ENCODE data around the gene RABGAP1.

The RABGAP1 gene

DNA sequence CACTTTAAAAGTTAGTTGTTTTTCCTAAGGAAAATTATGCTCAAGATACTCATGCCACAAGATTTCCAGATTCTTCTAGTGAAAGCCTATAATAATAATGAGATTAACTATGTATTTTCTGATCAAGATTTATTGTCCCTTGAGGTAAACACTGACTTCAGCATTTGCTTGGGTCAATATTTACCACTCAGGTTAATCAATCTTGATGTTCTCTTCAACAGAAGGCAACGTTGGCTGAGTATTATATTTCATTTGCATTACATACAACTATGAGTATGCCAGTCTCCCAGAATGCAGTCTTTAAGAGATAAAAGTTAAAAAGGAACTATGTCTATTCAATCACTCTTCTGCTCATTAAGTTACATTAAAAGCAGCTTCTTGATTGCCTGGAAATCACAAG lies 208.2 kb downstream of the RABGAP1 start:
- no peaks in the 10 kb centered on the region for H3K27me3 ChIP-seq (ENCODE audit: insufficient read depth, poor library complexity, severe bottlenecking)
- H3K4me3 ChIP-seq (replicated peaks; ENCODE audit: insufficient read depth, low read length) = no peak overlapping the region
- no peak for DNase-seq (ENCODE audit: low read depth in 1 of 2, low spot score in 1 of 2)
- TF ChIP-seq, protein P1, sequence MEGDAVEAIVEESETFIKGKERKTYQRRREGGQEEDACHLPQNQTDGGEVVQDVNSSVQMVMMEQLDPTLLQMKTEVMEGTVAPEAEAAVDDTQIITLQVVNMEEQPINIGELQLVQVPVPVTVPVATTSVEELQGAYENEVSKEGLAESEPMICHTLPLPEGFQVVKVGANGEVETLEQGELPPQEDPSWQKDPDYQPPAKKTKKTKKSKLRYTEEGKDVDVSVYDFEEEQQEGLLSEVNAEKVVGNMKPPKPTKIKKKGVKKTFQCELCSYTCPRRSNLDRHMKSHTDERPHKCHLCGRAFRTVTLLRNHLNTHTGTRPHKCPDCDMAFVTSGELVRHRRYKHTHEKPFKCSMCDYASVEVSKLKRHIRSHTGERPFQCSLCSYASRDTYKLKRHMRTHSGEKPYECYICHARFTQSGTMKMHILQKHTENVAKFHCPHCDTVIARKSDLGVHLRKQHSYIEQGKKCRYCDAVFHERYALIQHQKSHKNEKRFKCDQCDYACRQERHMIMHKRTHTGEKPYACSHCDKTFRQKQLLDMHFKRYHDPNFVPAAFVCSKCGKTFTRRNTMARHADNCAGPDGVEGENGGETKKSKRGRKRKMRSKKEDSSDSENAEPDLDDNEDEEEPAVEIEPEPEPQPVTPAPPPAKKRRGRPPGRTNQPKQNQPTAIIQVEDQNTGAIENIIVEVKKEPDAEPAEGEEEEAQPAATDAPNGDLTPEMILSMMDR (IDR thresholded peaks at IDR 0.05; ENCODE audit: insufficient read depth, low read length) = no peak
- TF ChIP-seq POLR2AphosphoS5 (IDR thresholded peaks at IDR 0.05; ENCODE audit: low read depth) = no peak
- no peak for TF ChIP-seq SPI1 (IDR thresholded peaks at IDR 0.05; ENCODE audit: borderline replicate concordance, low read depth)
- TF ChIP-seq, protein P2, sequence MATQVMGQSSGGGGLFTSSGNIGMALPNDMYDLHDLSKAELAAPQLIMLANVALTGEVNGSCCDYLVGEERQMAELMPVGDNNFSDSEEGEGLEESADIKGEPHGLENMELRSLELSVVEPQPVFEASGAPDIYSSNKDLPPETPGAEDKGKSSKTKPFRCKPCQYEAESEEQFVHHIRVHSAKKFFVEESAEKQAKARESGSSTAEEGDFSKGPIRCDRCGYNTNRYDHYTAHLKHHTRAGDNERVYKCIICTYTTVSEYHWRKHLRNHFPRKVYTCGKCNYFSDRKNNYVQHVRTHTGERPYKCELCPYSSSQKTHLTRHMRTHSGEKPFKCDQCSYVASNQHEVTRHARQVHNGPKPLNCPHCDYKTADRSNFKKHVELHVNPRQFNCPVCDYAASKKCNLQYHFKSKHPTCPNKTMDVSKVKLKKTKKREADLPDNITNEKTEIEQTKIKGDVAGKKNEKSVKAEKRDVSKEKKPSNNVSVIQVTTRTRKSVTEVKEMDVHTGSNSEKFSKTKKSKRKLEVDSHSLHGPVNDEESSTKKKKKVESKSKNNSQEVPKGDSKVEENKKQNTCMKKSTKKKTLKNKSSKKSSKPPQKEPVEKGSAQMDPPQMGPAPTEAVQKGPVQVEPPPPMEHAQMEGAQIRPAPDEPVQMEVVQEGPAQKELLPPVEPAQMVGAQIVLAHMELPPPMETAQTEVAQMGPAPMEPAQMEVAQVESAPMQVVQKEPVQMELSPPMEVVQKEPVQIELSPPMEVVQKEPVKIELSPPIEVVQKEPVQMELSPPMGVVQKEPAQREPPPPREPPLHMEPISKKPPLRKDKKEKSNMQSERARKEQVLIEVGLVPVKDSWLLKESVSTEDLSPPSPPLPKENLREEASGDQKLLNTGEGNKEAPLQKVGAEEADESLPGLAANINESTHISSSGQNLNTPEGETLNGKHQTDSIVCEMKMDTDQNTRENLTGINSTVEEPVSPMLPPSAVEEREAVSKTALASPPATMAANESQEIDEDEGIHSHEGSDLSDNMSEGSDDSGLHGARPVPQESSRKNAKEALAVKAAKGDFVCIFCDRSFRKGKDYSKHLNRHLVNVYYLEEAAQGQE (IDR thresholded peaks at IDR 0.05; ENCODE audit: insufficient replicate concordance, low read depth) = no peak
- no peak overlapping the region for H3K27ac ChIP-seq (replicated peaks)

DNA sequence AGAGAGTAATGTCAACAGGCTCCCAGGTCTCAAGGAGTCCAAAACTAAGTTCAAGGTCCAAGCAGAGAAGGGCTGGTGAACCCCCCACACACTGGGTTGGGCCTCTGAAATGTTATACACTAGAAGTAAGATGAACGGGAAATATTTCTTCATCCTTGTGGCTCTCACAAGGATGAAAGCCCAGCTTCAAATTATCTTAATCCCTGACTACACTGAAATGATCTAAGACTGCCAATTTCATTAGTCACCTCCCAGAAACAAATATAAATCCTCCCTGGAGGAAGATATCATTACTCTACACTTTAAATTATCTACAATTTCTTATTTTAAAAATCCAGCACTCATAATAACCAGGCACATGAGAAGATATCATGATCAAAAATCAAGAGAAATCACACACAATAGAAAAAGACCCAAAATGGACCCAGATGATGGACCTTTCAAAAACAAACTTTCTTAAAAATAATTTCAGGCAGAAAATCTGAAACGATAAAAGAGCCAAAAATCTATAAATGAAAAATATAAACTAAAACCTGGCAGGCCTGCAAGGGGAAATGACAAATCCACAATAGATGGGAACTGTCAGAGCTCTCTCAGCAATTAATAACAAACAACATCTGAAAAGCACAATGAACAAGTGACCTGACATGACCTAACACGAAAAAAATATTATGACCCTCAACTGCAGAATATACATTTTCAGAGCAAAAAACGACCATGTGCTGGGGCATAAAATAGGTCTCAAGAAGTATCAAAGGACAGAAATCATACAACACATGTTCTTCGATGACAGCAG lies 210.1 kb downstream of the RABGAP1 start:
- DNase-seq (ENCODE audit: low read depth in 1 of 2, low spot score in 1 of 2) = no peak
- Histone ChIP-seq H3K4me3 (replicated peaks; ENCODE audit: insufficient read depth, low read length) (no peak overlapping the region), H3K27ac (replicated peaks) (no peak overlapping the region), H3K27me3 (ENCODE audit: insufficient read depth, poor library complexity, severe bottlenecking) (no peaks in the 10 kb centered on the region)
- no peak for TF ChIP-seq SPI1 (IDR thresholded peaks at IDR 0.05; ENCODE audit: borderline replicate concordance, low read depth)
- TF ChIP-seq, protein P2 (IDR thresholded peaks at IDR 0.05; ENCODE audit: insufficient replicate concordance, low read depth) = no peak
- TF ChIP-seq POLR2AphosphoS5 (IDR thresholded peaks at IDR 0.05; ENCODE audit: low read depth) = no peak
- TF ChIP-seq GABPA (IDR thresholded peaks at IDR 0.05; ENCODE audit: low read depth) = no peak
- TF ChIP-seq, protein P1 (IDR thresholded peaks at IDR 0.05; ENCODE audit: insufficient read depth, low read length) = no peak

Data from HL-60 (cell line).